DMS153 treated with DMSO at 0.1 percent for 48 hours (cell line): ENCODE measurements around the gene NECAB2.
"Not testable (repeated sequence)": the region's sequence is repeated elsewhere in the genome, so short reads cannot be mapped to it uniquely, and the experiment has no call there.

Source experiments
- DNase-seq: peaks from one replicate; lab custom pipeline; 2025; ENCODE audit not compliant: unreplicated experiment; lab: John Stamatoyannopoulos, UW

The NECAB2 gene

DNA sequence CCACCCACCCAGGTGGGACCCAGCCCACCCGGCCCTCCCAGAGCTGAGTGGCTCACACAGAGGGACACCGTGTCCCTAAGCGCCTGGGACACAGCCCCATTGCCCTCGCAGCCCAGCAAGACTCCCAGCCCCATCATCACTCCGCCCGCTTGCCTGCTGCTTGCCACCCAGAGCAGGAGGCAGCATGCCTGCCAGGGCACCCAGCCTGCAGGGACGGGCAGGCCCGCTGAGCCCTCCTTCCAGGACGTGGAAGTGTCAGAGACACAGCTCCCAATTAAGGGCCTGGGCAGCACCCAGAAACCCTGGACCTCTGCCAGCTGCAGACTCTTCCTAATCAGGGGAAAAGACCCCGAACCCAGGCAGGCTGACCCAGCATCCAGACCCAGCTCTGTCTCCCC is 32.2 kb upstream of the NECAB2 start:
- no peak for DNase-seq

GRCh38 chr16:83936581-83937165 is 31.4 kb upstream of the NECAB2 start:
- DNase-seq, result no peak

- no peak for DNase-seq
Measured at GRCh38 chr16:83937267-83937666, 30.8 kb upstream of the NECAB2 start.

DNA sequence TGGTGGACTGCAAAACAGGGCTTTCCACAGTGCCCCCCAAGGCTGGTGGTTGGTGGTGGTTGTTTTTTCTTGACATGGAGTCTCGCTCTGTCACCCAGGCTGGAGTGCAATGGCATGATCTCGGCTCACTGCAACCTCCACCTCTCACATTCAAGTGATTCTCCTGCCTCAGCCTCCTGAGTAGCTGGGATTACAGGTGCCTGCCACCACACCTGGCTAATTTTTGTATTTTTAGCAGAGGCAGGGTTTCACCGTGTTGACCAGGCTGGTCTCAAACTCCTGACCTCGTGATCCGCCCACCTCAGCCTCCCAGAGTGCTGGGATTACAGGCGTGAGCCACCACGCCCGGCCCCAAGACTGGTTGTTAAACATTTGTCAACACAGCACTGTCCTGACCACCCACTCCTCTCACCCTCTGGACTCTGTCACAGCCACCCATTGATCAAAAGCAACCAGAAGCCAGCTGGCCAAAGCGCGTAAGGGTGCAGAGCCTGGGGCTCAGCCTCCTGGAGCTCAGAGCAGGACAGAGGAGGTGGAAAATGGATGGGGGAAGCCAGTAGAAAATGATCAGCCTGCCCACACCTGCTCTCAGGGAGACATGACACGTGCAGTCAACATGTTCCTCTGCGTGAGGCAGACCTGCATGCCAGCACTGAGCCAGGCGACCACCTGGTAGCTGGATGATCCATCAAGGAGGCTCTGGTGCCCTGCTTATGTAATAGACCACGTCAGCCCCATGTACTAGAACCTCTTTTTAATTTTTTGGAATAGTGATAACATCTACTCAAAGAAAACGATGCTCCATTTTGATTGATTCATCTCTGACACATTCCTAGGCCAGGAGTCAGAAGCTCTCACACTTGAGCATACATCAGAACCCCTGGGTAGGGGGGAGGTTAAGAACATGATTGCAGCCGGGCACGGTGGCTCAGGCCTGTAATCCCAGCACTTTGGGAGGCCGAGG is 29.8 kb upstream of the NECAB2 start:
- no peak for DNase-seq

- DNase-seq, result no peak
Measured at GRCh38 chr16:83939266-83939855, 28.7 kb upstream of the NECAB2 start.

DNA sequence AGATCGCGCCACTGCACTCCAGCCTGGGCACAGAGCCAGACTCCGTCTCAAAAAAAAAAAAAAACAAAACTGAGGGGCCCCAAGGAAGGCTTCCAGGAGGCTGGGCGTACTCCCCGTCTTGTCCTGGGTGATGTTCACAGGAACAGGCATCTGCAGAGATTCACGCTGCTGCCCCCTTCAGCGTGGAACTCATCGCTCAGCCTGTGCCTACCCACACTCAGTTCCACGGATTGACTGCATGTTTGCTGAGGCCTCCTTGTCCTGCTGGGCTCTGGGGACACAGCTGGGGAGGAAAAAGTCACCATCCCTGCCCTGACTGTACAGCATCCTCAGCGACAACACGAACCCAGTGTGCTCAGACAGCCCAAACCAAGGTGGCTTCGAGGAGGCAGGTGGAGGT is 27.9 kb upstream of the NECAB2 start:
- no peak for DNase-seq

DNA sequence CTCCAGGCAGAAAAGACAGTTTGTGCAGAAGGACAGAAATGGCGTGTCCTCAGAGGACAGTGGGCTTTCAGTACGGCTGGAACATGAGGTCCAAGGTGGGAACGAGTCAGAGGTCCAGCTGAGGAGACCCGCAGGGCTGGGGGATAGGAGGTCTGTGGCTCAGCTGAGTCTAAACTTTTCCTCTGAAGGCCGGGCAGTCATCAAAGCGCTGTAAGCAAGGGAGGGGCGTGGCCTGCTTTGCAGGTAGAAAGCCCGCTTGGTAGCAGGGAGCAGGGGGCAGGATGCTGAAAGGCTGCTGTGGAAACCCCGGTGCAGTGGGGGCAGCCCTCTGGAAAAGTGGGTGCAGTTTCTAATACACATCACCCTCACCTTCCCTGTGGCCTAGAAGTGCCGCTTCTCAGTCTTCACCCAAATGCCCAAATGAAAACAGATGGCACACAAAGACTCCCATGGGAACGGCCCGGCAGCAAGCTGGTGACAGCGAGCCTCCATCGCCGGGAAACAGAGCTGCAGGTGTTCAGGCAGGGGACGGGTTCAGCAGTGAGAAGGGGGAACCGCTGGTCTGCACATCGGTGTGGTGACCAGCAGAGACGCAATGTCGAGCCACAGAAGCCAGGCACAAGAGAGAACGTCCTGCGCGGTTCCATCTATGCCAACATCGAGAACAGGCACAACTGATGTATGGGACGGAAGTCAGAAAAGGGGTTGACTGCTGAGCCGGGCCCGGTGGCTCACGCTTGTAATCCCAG is 27.2 kb upstream of the NECAB2 start:
- DNase-seq, result peak; percentile 36

- not testable (repeated sequence) for DNase-seq
Measured at GRCh38 chr16:83941546-83941945, 26.5 kb upstream of the NECAB2 start.

DNA sequence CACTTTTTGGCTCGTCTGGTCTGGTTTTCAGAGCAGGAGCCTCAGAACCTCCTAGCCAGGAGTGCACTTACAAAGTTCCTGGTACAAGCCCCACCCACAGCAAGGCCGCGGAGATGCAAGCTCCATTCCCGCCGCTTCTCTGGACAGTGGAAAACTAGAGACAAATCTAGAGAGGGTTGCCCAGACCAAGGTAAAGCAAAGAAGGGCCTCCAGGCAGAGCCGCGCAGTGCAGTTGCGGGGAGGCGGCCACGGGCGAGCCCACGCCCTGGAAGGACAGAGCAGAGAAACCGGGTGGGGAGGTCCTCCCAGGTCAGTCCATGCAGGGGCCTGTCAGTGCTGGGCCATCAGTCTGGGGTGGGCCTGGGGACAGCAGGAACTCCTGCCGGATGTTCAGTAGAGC is 26.0 kb upstream of the NECAB2 start:
- no peak for DNase-seq

- no peak for DNase-seq
Measured at GRCh38 chr16:83942815-83943515, 25.1 kb upstream of the NECAB2 start.

DNA sequence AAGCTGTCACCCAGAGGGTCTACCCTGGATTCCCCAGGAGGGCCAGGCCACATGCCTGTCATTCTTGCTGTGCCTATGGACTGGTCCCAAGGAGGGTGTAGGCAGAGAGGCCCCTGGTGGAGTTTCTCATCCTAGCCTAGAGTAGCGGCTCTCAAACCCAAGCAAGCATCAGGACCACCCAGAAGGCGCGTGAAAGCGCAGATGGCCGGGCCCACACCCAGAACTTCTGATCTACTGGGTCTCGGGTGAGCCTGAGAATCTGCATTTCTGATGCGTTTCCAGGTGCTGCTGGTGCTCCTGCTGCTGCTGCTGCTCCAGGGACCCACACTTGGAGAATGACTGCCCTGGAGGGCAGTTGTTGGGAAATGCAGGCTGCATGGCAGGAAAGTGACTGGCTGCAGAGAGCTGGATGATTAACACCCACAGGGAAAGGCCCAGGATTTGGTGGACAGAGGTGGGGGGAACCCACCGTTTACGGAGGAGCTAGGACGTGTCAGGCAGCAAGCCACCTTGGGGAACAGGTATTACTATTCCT is 24.5 kb upstream of the NECAB2 start:
- no peak for DNase-seq

- DNase-seq, result no peak
Measured at GRCh38 chr16:83945587-83945986, 22.5 kb upstream of the NECAB2 start.

DNA sequence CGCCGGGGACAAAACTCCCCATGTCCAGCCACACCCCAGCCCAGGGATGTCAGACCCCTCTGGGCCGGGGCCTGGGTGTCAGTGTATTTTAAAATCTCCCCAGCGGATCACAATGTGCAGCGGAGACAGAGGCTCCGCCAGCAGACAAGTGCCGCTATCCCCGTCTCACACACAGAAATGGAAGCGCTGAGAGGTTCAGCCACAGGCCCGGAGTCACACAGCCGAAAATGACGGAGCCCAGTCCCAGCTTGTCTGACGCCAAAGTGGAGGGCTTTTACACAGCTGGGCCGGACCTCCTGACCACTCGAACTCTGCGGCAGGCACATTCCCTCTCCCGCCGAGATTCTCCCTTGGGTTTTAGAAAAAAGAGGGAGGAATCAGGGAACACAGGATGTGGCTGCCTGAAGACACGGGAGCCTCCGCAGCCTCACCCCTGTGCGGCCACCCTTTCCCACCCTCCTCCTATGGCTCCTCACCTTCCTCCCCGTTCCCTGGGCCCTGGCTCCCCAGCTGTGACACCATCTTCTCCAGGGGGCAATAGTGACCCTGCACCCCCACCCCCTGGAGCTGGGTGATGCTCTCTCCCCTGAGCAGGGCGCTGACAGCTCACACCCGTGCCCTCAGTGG is 21.8 kb upstream of the NECAB2 start:
- no peak for DNase-seq

DNA sequence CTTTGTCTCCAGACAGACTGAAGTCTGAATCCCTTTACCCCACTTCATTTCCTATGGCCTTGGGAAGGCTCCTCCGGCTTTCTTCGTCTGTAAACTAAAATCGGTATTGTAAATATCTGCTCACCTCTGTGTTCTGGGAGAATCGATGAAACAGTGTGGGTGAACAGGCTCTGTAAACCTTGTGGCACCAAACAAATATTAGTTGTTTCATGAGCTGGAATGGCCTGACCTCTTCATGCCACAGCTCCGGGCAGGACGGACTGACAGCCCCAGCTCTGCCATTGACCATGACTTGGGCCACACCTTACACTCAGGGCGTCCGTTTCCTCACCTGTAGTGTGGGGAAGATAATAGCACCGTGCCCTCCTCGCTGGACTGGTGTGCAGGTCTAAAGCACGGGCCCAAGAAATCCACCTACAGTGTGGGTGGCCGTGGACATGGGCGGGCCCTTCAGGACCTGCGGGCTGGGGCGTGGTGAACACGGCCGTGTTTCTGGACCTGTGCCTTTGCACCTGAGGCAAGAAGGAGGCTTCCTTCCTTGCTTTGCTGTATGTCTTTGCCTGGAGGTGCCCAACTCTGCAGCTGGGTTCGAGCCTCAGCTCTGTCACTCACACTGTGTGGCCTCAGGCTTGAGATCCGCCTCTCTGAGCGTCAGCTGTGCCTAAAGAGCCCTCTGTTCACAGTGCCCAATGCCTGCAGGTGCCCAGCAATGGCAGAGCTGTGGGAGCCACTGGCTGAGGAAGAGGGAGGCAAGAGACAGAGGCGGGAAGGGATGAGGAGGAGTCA is 21.1 kb upstream of the NECAB2 start:
- DNase-seq, result no peak

DNA sequence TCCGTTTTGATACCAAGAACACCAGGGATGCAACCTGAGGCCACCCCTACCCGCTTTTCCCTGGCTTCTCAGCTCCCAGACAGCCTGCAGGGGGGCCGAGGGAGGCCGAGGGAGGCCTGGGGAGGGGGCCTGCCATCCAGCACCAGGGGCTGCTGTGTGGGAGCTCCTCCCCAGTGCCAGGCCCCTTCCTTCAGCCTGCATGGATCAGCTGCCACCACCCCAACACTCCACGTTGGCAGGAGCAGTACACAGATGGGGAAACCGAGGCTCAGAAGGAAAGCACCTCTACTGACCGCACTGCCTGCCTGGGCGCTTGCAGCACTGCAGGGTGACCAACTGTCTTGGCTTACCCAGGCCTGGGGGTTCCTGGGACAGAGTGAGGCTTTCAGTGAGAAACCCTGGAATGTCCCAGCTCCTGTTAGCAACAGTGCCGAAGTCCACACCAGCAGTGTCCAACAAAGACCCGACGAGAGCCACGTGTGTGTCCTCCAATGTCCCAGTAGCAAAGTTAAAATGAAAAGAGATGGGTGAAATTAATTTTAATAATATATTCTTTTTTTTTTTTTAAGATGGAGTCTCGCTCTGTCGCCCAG is 20.3 kb upstream of the NECAB2 start:
- DNase-seq, result no peak

GRCh38 chr16:83948914-83949723 is 18.9 kb upstream of the NECAB2 start:
- no peak for DNase-seq

GRCh38 chr16:83949724-83950001 is 18.4 kb upstream of the NECAB2 start:
- no peak for DNase-seq

GRCh38 chr16:83950862-83951399 is 17.1 kb upstream of the NECAB2 start:
- DNase-seq, result not testable (repeated sequence)
